Measurements from ENCODE around the gene SERPINB5. TPM values are rescaled to one million over a fixed set of nuclear protein-coding genes. Genes with fewer than 3 reads are reported as not detected.

Gene SERPINB5
- total RNA-seq, 4 donors from 2014 or later, result not detected

DNA sequence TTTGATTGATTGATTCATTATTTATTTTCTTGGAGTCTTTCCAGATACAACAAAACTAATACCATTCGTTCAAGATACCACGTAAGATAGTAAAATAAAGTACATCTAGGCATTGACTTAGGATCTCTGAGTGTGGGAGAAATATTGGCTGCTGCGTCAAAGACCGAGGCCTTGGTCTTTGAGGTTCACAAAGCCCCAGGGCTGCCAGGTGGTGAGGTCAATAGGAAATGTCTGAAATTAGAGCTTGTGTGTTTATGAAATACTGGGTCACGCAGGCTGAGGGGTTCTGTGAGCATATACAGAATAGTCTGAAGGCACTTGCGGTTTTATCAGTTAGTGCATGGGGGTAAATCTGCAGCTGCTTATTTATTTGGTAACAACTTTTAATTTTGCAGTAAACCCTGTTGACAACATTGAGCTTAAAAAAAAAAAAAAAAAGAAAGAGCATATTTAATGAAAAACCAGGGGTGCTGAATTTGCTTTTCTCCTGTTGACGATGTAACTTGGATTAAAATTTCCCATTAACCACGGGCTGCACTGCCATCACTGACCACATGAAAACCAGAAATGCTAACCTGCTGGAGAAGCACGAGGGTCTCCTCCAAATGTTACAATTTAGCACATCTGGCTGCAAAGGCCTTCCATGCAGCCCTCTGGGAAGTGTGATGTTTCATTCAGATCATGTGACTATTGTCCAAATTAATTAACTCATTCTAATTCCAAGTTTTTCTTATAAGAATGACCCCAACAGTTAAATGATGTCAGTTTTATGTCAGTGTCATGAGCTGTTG, 38.3 kb downstream of the SERPINB5 start:
- Histone ChIP-seq H3K4me3 (no peak overlapping the region), H3K36me3 (no peaks in the 10 kb centered on the region), H3K4me1 (no peaks in the 10 kb centered on the region), H3K27me3 (no peaks in the 10 kb centered on the region), H3K27ac (no peak overlapping the region), H3K9me3 (no peaks in the 10 kb centered on the region)
- in situ Hi-C loops (cut with MboI; ENCODE audit: low sequenced_read_pairs in 4 of 4), result loop anchor here (25.0 kb wide), 1 partner anchor 472 kb away; no protein-coding TSS in a partner anchor
- DNase-seq (no peak), ATAC-seq (no peak)
- TF ChIP-seq POLR2A (IDR thresholded peaks at IDR 0.05) (no peak), CTCF (IDR thresholded peaks at IDR 0.05 in 4 of 5, conservative IDR thresholded peaks at IDR 0.05 in 1 of 5) (no peak)
- intact Hi-C loops (cut with DNase I; ENCODE audit: low total_unique reads), result loop anchor here (10.0 kb wide), 1 partner anchor 460 kb away; the partner anchor contains the start of gene SERPINB8

DNA sequence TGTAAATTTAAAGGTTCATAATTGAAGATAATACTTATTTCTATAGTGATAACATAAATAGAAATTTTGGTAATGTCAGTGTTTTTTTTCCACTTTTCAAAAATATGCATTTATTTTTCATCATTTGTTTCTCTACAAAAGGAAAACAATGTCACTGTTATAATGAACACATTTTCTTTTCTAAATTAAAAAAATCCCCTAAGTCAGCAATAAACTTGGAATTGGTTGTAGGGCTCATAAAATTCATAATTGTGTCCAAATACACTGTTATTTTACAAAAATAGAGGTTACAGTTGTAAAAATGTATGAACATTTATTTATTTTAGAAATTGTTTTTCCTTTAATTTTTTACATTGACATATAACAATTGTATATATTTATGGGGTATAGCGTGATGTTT, 39.0 kb downstream of the SERPINB5 start:
- H3K27ac ChIP-seq, result no peak overlapping the region
- intact Hi-C loops (cut with DNase I; ENCODE audit: low total_unique reads), result loop anchor here (10.0 kb wide), 1 partner anchor 459 kb away; the partner anchor contains the start of gene SERPINB8
- in situ Hi-C loops (cut with MboI; ENCODE audit: low sequenced_read_pairs in 4 of 4), result loop anchor here (25.0 kb wide), 1 partner anchor 472 kb away; no protein-coding TSS in a partner anchor
- no peaks in the 10 kb centered on the region for H3K4me1 ChIP-seq
- no peaks in the 10 kb centered on the region for H3K9me3 ChIP-seq
- DNase-seq, result no peak
- no peak overlapping the region for H3K4me3 ChIP-seq
- no peak for ATAC-seq
- H3K27me3 ChIP-seq, result no peaks in the 10 kb centered on the region
- no peak for TF ChIP-seq CTCF (IDR thresholded peaks at IDR 0.05 in 4 of 5, conservative IDR thresholded peaks at IDR 0.05 in 1 of 5)
- TF ChIP-seq POLR2A (IDR thresholded peaks at IDR 0.05), result no peak
- no peaks in the 10 kb centered on the region for H3K36me3 ChIP-seq

DNA sequence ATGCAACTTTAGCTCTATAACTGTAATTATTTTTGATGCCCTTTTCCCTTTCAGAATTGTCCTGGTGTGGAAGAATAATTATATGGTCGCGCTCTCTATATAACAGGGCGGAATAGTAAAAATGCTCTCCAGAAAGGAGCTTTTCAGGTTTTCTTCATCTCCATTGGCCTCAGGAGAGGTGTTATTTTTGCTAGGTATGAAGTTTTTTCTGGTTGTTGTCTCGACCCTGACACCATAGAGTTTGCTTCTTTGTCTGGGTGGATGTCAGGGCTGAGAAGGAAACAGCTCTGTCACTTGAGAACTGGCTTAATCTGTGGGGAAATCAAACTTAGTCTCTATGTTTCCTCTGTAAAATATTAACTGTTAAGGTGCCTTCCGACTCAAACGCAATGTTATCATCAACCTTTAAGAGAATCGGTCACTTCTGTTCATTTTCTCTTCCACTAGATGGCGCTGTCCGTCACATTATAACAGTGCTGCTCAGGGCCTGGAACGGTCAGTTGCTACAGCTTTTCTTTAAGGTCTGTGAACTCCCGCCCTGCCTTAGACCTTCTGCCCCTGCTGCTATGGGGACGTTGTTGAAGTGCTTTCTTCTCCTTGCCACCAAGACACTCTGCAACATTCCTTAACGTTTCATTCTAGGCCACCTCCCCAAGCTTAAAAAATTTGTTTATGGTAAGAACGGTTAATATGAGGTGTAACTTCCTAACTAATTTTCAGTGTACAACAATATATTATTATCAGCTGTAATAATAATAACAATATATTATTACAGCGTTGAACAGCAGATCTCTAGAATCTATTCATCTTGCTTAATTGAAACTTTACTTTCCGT, 41.6 kb downstream of the SERPINB5 start:
- intact Hi-C loops (cut with DNase I; ENCODE audit: low total_unique reads) (loop anchor here (1.0 to 10.0 kb wide), 2 partner anchors 418 to 456 kb away; partner anchors contain the start of gene SERPINB8), in situ Hi-C loops (cut with MboI; ENCODE audit: low sequenced_read_pairs in 4 of 4) (loop anchor here (25.0 kb wide), 1 partner anchor 469 kb away; no protein-coding TSS in a partner anchor)
- ATAC-seq (peak; percentile 76 to 89), DNase-seq (peak; percentile 12 to 23)
- H3K4me3 ChIP-seq, result no peak overlapping the region
- TF ChIP-seq POLR2A (IDR thresholded peaks at IDR 0.05), result no peak
- TF ChIP-seq CTCF (IDR thresholded peaks at IDR 0.05 in 4 of 5, conservative IDR thresholded peaks at IDR 0.05 in 1 of 5), result peak; percentile 46 to 80 (median 66)
- H3K9me3 ChIP-seq, result no peaks in the 10 kb centered on the region
- no peaks in the 10 kb centered on the region for H3K4me1 ChIP-seq
- H3K27me3 ChIP-seq, result no peaks in the 10 kb centered on the region
- no peak overlapping the region for H3K27ac ChIP-seq
- H3K36me3 ChIP-seq, result no peaks in the 10 kb centered on the region

GRCh38 chr18:63520053-63520685, 43.4 kb downstream of the SERPINB5 start:
- Histone ChIP-seq H3K4me3 (no peak overlapping the region), H3K36me3 (no peaks in the 10 kb centered on the region), H3K27ac (no peak overlapping the region), H3K27me3 (no peaks in the 10 kb centered on the region), H3K9me3 (no peaks in the 10 kb centered on the region), H3K4me1 (no peaks in the 10 kb centered on the region)
- in situ Hi-C loops (cut with MboI; ENCODE audit: low sequenced_read_pairs in 4 of 4) (loop anchor here (10.0 to 25.0 kb wide), 2 partner anchors 55 to 467 kb away; no protein-coding TSS in a partner anchor), intact Hi-C loops (cut with DNase I; ENCODE audit: low total_unique reads) (no loop called here)
- no peak for ATAC-seq
- TF ChIP-seq POLR2A (IDR thresholded peaks at IDR 0.05) (no peak), CTCF (IDR thresholded peaks at IDR 0.05 in 4 of 5, conservative IDR thresholded peaks at IDR 0.05 in 1 of 5) (no peak)
- no peak for DNase-seq
